ENCODE data around the gene CFAP206.
A peak's percentile ranks its signal among the peaks of the same experiment; 100 is the strongest.
"Not testable (repeated sequence)": the region's sequence is repeated elsewhere in the genome, so short reads cannot be mapped to it uniquely, and the experiment has no call there.

Gene CFAP206

DNA sequence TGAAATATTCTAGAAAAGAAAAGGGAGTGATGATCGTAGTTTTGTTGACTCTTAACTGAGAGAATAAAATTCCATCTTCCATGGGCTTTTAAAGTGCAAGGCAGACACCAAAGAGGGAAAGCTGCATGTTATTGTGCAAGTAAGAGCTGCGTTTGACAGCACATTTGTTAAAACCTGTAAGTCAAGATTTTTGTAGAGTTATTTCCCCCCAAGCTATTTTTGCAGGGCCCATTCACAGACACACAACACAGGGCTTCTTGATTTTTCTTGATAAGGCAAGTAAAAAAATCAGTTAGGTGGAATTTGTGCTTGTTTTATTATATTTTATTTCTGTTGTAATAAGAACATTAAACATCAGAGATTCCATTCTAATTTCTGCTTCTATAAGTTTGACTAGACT lies 13.8 kb downstream of the CFAP206 start:
- DNase-seq, result no peak

- DNase-seq, result no peak
These were observed 19.0 kb downstream of the CFAP206 start for GRCh38 chr6:87426789-87427188.

GRCh38 chr6:87430499-87430898 lies 22.7 kb downstream of the CFAP206 start:
- DNase-seq, result no peak

GRCh38 chr6:87431263-87431662 lies 23.5 kb downstream of the CFAP206 start:
- DNase-seq, result no peak

- no peak for DNase-seq
These were observed 28.7 kb downstream of the CFAP206 start for GRCh38 chr6:87436435-87436834.

GRCh38 chr6:87441711-87442110 lies 33.9 kb downstream of the CFAP206 start:
- DNase-seq, result no peak

- DNase-seq, result no peak
These were observed 36.6 kb downstream of the CFAP206 start for GRCh38 chr6:87444362-87444761.

GRCh38 chr6:87465051-87465450 lies 57.3 kb downstream of the CFAP206 start:
- DNase-seq, result no peak

GRCh38 chr6:87472525-87473418 lies 65.0 kb downstream of the CFAP206 start, which contains the start of gene SLC35A1:
TSS of gene SLC35A1 (plus strand) at chr6:87472974. CDS start at chr6:87473004, 30 bp downstream.
- peak; percentile 66 to 89 for DNase-seq

DNA sequence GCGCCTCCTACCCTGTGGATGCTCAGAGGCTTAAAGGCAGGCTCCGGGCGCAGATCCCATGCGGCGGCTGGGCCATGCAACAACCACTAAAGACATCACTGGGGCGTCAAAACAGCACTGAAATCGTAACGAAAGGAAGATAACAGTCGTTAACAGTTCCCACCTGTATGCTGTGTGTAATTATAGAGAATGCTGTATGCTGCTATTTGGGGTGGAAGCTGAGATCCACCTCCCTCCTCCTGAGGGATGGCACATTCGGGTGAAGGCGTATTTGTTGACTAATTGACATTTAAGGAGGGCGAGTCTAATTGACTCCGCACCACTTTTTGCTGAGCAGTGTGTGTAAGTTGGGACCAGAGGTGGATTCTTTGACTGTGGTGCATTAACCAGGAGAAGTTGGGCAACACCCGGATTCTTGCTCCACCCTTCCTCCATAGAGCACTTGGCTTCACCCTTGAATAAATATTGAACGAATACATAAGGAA lies 65.7 kb downstream of the CFAP206 start:
- peak; percentile 39 to 47 for DNase-seq

DNA sequence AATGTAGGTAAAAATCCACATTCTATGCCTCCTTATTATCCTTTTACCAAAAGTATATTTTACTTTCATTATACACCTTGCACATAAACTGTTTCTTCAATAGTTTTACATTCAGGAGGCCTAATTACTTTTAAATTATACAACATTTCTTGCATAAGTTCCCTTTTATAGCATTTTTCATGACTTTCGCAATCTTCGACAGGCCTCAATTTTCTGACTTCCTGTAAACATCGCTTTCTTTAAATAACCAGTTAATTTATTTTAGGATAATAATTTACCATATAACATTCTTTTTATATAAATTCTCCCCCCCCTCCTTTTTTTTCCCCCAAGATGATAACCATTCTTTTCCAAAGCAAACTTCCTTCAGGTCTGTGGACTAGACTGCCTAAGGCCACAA lies 74.2 kb downstream of the CFAP206 start:
- no peak for DNase-seq

DNA sequence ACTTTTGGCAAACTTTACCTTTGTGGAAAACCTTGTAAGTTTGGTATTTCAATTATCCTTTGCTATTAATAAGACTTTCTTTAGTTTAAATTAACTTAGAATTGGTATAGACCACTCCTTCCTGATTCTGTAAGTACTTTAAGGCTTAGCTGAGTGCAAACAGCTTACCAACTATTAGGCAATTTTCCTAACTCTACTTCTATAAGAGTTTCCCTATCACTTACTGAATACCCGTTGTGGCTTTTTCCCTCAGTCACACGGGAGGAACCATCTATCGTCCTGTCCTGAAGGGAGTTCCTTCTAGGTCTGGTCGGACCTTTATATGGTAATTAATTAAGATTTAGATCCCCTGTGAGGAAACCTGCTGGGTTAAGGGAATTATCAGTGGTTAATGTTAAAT lies 74.6 kb downstream of the CFAP206 start:
- no peak for DNase-seq

DNA sequence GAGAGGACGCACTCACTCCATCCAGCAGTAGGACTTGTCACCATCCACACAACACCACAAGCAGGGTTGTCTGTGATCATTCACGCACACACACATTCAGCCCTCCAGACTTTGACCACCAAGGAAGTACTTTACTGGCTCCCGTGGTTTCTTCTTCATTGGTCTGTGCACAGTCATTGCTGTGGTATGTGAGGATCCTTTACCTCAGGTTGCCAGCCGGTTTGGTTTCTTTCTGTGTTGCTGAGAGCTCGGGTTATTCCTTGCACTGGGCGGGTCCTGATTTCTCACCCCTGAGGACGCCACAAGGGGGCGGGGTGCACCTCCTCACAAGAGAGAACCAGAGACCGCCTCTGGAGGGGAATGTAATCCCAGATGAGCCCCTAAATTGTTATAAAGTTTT lies 76.2 kb downstream of the CFAP206 start:
- no peak for DNase-seq

DNA sequence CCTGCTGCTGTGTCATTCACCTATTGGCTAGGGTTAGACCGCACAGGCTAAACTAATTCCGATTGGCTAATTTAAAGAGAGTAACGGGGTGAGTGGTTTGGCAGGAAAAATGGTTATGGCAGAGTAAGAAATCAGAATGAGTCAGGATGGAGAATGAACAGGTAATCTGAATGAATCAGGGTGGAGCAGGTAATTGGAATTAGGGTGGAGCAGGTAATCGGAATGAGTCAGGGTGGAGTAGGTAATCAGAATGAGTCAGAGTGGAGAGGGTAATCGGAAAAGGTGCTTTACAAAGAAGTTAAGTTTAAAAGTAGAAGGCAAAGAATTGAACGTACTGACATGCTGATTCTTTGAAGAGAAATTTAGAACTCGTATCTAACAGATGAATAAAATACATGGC lies 76.7 kb downstream of the CFAP206 start:
- DNase-seq, result no peak

- DNase-seq, result no peak
These were observed 79.8 kb downstream of the CFAP206 start for GRCh38 chr6:87487555-87487954.

DNA sequence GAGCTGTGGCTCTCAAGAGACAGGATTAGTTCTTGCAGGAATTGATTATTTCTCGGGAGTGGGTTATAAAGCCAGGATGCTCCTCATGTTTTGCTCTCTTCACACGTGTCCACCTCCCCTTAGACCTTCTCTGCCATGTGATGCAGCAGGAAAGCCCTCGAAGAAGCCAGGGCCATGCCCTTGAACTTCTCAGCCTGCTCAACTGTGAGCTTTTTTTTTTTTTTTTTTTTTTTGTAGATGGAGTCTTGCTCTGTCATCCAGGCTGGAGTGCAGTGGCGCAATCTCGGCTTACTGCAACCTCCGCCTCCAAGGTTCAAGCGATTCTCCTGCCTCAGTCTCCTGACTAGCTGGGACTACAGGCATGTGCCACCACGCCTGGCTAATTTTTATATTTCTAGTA lies 81.6 kb downstream of the CFAP206 start:
- not testable (repeated sequence) for DNase-seq

DNA sequence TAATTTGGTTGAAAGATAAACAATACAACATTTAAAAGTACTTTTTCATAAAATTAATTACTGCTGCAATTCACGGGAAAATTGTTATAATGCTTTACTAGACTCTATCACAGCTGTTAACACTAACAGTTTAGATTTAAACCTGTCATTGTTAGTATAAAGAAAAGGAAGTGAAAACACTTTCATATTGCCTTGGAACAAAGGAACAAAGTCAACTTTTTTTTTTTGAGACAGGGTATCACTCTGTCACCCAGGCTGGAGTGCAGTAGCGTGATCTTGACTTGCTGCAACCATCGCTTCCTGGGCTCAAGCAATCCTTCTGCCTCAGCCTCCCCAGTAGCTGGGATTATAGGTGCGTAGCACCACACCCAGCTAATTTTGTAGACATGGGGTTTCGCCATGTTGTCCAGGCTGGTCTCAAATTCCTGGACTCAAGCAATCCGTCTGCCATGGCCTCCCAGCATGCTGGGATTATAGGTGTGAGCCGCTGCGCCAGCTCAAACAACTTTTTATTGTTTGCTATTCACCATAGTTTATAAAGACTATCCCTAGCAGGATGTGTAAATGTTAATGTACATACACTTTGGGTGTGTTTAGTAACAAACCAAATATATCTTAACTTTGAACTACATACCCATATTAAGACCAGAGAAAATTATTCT lies 87.1 kb downstream of the CFAP206 start:
- DNase-seq, result no peak

DNA sequence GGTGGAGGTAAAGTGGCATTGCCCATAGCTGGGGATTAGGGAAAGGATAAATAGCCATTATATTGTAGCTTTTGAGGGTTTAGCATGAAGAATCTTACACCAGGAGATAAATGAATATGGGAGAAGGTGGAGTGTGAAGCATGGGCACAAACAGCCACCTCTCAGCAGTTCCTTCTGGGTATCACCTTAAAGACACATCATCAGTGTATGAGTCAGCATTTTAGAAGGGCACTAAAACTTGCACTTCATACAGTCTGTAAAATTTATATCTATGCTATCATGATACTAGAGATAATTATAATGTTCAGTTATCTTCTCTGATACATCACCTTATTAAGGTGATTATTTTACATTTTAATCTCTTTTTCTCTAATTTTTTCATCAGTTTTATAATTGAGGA lies 90.3 kb downstream of the CFAP206 start:
- no peak for DNase-seq

DNA sequence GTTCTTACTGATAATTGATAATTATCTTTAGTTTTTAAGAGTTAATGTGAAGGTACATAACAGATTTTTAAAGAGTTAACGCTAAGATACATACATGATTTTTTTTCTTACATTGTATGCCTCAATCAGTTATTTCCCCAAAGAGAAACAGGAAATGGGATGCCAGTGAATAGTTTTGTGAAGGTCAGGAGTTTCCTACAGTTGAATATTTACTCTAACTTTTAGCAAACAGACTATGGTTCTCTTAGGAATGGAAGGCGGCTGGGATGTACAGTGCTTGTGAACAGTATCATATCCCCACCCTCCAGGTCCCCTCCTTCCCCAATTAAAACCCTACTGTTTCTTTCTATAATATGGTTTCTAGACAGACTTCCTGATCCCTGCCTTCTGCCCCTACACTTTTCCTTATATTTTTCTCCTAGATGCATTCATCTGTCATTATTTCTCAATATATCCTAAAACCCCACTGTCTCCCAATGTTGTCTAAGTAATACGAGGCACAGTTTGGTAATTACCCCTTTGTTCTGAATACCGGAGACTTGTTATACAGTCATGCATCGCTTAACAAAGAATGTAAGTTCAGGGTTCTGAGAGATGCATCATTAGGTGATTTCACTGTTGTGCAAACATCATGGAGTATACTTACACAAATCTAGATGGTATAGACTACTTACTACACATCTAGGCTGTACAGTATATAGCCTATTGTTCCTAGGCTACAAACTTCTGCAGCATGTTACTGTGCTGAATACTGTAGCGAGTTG lies 94.2 kb downstream of the CFAP206 start:
- peak in 1 of 2 experiments; percentile 7 for DNase-seq

DNA sequence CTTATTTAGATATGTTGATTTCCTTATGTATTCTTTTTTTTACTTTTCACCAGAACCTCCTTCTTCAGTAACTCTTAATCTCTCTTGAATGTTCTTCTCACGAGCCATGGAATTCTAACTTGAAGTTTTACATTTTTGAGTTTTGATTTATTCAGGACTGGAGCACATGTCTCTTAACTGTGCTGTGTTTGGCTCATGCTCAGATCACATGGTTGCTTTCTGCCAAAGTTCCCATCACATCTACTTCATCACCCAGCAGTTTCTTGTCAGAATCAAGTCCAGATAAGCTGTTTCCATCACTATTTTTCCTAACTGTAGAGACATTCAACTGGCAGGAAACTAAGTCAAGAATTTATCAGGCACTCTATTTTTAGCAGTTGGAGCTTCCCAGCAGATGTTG lies 96.7 kb downstream of the CFAP206 start:
- no peak for DNase-seq
